PC-9 (cell line): ENCODE data around the gene ADARB2. TPM values are rescaled to one million over a fixed set of nuclear protein-coding genes. Genes with fewer than 3 reads are reported as not detected.

ENCODE experiments used
- BruUV-seq: library from RNA; stranded (reverse); fragments of 400-500 nt; replicated peaks from 2 replicates; lab custom pipeline; 2021; lab: Mats Ljungman, UMichigan
- CTCF ChIA-PET: fragments of 300-600 bp; sonication (Branson Sonifier 250); formaldehyde crosslinking; loops from one replicate; lab custom pipeline; 2022; ENCODE audit warnings: antibody characterized with exemption; lab: Charles Lee
- POLR2A ChIA-PET: fragments of 300-600 bp; sonication (Branson Sonifier 250); formaldehyde crosslinking; loops from one replicate; lab custom pipeline; 2022; ENCODE audit warnings: antibody characterized with exemption; ENCODE audit not compliant: unreplicated experiment; lab: Charles Lee
- DNase-seq, 2 experiments: peaks; one replicate each; pipeline versions ENCODE4 v3.0.0 to v3.0.0-alpha.2; 2015 to 2022; ENCODE audit warnings: mixed read lengths in 1 of 2
- H2AFZ ChIP-seq: fragments of 200-600 bp; sonication (generic); 2 replicates; pipeline ENCODE4 v1.8.1; 2017; ENCODE audit warnings: antibody characterized with exemption
- H3F3A ChIP-seq: fragments of 200-600 bp; sonication (generic); 2 replicates; pipeline ENCODE4 v1.8.1; 2017; ENCODE audit warnings: antibody characterized with exemption, mild to moderate bottlenecking, low read depth; ENCODE audit not compliant: insufficient read depth
- H3K27ac ChIP-seq: fragments of 200-600 bp; sonication (generic); 2 replicates; pipeline ENCODE4 v1.6.1; 2016; ENCODE audit warnings: mixed run types
- H3K27me3 ChIP-seq: fragments of 200-600 bp; sonication (generic); 2 replicates; pipeline ENCODE4 v1.6.1; 2016; ENCODE audit warnings: low read depth, mixed run types; ENCODE audit not compliant: insufficient read depth
- H3K36me3 ChIP-seq: fragments of 200-600 bp; sonication (generic); 2 replicates; pipeline ENCODE4 v1.6.1; 2016; ENCODE audit warnings: low read depth, mixed run types
- H3K4me1 ChIP-seq: fragments of 200-600 bp; sonication (generic); replicated peaks from 2 replicates; pipeline ENCODE4 v1.6.1; 2016; ENCODE audit warnings: mixed run types; ENCODE audit not compliant: insufficient read depth
- H3K4me2 ChIP-seq: fragments of 200-600 bp; sonication (generic); 2 replicates; pipeline ENCODE4 v1.6.1; 2017; ENCODE audit warnings: mixed run types
- H3K4me3 ChIP-seq: fragments of 200-600 bp; sonication (generic); 2 replicates; pipeline ENCODE4 v1.6.1; 2016; ENCODE audit warnings: mixed run types
- H3K79me2 ChIP-seq: fragments of 200-600 bp; sonication (generic); 2 replicates; pipeline ENCODE4 v1.6.1; 2017; ENCODE audit warnings: low read depth, mixed run types
- H3K9me2 ChIP-seq: fragments of 200-600 bp; sonication (generic); 2 replicates; pipeline ENCODE4 v1.8.1; 2017; ENCODE audit warnings: mild to moderate bottlenecking; ENCODE audit not compliant: insufficient read depth
- H3K9me3 ChIP-seq: fragments of 200-600 bp; sonication (generic); 2 replicates; pipeline ENCODE4 v1.8.1; 2016; ENCODE audit warnings: low read depth; ENCODE audit not compliant: insufficient read depth
- H4K20me1 ChIP-seq: fragments of 200-600 bp; sonication (generic); 2 replicates; pipeline ENCODE4 v1.8.1; 2017; ENCODE audit not compliant: insufficient read depth
- EZH2 ChIP-seq: fragments of 200-600 bp; sonication (generic); IDR thresholded peaks from 2 replicates; pipeline ENCODE4 v1.8.0; 2017; ENCODE audit warnings: antibody characterized with exemption, low read depth
- intact Hi-C: fragments of 100-400 bp; cut with micrococcal nuclease; formaldehyde crosslinking; loops from one replicate; pipeline ENCODE4 v1.10.0; 2022; ENCODE audit not compliant: unreplicated experiment
- total RNA-seq: library from RNA; stranded (reverse); gene quantifications from 2 replicates; pipeline ENCODE4 v1.2.3, GENCODE V29; 2021
- TF ChIP-seq, protein P1 (sequence below): fragments of 200-600 bp; sonication (generic); conservative IDR thresholded peaks from 2 replicates; pipeline ENCODE4 v1.6.1; 2017; ENCODE audit warnings: mixed run types, antibody characterized with exemption, mild to moderate bottlenecking, moderate library complexity

Gene ADARB2
- total RNA-seq, 1 experiment from 2014 or later = not detected

DNA sequence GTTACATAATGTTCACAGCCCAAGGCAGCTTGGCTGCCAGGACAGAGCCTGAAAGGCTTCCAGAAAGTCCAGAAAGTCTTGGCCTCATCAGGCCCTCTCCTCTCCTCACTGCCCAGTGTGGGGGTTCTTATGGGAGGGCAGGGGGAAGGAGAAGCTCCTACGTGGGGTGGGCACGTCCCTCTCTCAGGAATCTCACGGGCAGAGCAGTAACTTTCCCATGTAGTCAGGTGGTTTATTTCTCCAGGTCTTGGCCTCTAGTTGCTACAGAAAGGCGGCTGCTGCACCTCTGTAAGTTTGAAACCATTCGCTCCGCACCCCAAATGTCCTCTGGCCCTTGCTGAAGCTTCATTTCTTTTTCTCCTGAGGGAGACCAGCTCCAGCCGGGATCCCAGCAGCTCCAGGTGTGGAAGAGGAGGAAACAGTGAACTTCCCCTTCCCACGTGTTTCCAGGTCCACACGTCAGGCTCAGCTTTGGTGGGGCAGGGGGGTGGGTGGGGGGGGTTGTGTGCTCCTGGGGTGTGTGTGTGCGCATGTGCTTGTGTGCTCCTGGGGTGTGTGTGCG lies 360.9 kb downstream of the ADARB2 start:
- Histone ChIP-seq H3K4me1 (no peaks in the 10 kb centered on the region), H3K27me3 (peaks cover 24% of the 10 kb centered on the region), H3K79me2 (no peaks in the 10 kb centered on the region), H3K4me3 (no peak overlapping the region), H3K9me2 (no peaks in the 10 kb centered on the region), H3F3A (no peaks in the 10 kb centered on the region), H3K27ac (no peak overlapping the region), H3K36me3 (no peaks in the 10 kb centered on the region), H3K4me2 (no peak overlapping the region), H3K9me3 (no peaks in the 10 kb centered on the region), H2AFZ (no peak overlapping the region), H4K20me1 (no peaks in the 10 kb centered on the region)
- CTCF ChIA-PET = no interaction called here
- no peak for TF ChIP-seq EZH2
- TF ChIP-seq, protein P1, sequence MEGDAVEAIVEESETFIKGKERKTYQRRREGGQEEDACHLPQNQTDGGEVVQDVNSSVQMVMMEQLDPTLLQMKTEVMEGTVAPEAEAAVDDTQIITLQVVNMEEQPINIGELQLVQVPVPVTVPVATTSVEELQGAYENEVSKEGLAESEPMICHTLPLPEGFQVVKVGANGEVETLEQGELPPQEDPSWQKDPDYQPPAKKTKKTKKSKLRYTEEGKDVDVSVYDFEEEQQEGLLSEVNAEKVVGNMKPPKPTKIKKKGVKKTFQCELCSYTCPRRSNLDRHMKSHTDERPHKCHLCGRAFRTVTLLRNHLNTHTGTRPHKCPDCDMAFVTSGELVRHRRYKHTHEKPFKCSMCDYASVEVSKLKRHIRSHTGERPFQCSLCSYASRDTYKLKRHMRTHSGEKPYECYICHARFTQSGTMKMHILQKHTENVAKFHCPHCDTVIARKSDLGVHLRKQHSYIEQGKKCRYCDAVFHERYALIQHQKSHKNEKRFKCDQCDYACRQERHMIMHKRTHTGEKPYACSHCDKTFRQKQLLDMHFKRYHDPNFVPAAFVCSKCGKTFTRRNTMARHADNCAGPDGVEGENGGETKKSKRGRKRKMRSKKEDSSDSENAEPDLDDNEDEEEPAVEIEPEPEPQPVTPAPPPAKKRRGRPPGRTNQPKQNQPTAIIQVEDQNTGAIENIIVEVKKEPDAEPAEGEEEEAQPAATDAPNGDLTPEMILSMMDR = no peak
- BruUV-seq = no TSS peak
- POLR2A ChIA-PET = no interaction called here
- no peak for DNase-seq
- intact Hi-C loops = no loop called here

DNA sequence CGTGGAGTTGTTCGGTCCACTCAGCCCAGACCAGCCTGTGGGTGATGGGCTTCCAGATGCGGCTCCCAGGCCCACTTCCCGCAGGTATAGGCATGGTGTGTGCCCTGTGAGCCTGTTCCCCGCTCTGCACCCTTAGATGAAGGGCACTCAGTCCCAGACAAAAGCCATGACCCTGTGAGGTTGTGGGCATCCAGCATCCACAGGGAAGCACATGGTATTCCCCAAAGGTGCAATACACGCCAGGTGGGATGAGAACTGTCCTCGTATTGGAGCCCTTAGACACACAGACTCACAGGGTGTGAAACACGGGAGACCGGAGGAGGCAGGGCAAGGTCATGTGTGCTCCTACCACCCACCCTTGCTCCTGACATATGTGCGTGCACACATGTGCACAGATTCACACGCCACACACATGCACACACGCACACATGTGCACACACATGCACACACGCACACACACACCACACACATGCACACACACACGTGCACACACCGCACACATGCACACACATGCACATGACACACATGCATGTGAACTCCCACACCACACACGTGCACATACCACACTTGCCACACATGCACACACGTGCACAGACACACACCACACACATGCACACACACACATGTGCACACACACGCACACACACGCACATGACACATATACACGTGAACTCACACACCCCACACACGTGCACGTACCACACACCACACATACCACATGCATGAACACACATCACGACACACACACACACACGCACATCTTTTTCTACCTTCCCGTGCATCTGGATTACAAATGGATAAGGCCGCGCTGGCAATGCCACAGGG lies 361.8 kb downstream of the ADARB2 start:
- Histone ChIP-seq H3K79me2 (no peaks in the 10 kb centered on the region), H3K4me3 (no peak overlapping the region), H3F3A (no peaks in the 10 kb centered on the region), H3K27ac (no peak overlapping the region), H3K36me3 (no peaks in the 10 kb centered on the region), H4K20me1 (no peaks in the 10 kb centered on the region), H3K9me2 (no peaks in the 10 kb centered on the region), H3K27me3 (peaks cover 20% of the 10 kb centered on the region), H3K4me1 (no peaks in the 10 kb centered on the region), H2AFZ (no peak overlapping the region), H3K9me3 (no peaks in the 10 kb centered on the region), H3K4me2 (no peak overlapping the region)
- DNase-seq = no peak
- ChIA-PET POLR2A (no interaction called here), CTCF (no interaction called here)
- TF ChIP-seq, protein P1 = no peak
- TF ChIP-seq EZH2 = no peak
- no TSS peak for BruUV-seq
- intact Hi-C loops = no loop called here

DNA sequence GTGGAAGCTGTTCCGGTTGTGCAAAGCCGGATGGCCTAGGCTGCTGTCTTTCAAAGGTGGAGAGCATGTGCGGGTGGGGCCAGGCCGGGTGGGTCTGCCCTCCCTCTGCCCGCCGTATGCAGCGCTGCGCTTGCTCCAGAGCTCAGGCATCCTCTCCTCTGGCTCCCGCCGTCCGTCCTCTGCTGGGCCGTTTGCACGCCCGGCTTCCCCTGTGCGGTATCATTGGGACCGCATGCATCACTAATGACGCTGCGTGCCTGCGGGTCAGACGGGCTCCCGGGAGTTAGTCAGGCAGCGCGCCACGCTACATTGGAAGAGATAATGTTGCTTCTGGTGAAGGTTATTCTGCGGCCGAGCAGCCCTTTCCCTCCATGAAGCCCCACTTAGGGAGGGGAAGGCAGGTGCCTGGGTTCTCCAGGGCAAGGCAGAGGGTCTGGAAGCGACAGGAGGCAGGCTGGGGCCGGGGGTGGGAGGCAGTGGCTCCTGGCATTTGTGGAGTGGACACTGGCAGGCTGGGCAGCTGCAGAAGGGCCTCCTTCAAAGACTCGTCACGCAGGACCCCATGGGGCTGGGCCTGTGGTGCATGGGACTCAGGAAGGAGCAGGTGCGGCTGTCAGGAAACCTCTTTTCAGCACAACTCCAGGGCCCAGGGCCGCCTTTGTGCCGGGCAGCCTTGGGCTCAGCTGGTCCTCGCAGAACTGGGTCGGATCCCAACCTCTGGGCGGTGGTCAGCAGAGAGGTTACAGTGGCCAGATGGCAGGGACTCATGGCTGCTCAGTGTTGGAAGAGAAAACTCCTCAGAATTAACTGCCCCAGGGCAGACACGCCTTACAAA lies 362.6 kb downstream of the ADARB2 start:
- no peak overlapping the region for H3K4me2 ChIP-seq
- no peaks in the 10 kb centered on the region for H3K4me1 ChIP-seq
- ChIA-PET POLR2A (no interaction called here), CTCF (no interaction called here)
- no peak for TF ChIP-seq EZH2
- TF ChIP-seq, protein P1 = no peak
- no peak overlapping the region for H2AFZ ChIP-seq
- H3K4me3 ChIP-seq = no peak overlapping the region
- H4K20me1 ChIP-seq = no peaks in the 10 kb centered on the region
- no peaks in the 10 kb centered on the region for H3K9me2 ChIP-seq
- no peaks in the 10 kb centered on the region for H3F3A ChIP-seq
- H3K27me3 ChIP-seq = peaks cover 12% of the 10 kb centered on the region
- intact Hi-C loops = no loop called here
- DNase-seq = no peak
- no peak overlapping the region for H3K27ac ChIP-seq
- H3K9me3 ChIP-seq = no peaks in the 10 kb centered on the region
- no peaks in the 10 kb centered on the region for H3K79me2 ChIP-seq
- no peaks in the 10 kb centered on the region for H3K36me3 ChIP-seq
- BruUV-seq = no TSS peak
